Fibroblast of lung (primary cell): Measurements from ENCODE around the gene PKP1. TPM values are rescaled to one million over a fixed set of nuclear protein-coding genes. Genes with fewer than 3 reads are reported as not detected.

Experiments
- DNase-seq, 2 donors: peaks; one replicate each; pipeline versions ENCODE4 v3.0.0 to v3.0.0-alpha.2; 2010; ENCODE audit warnings: low read depth in 2 of 2
- H2AFZ ChIP-seq: 2 replicates; pipeline ENCODE4 v1.5.1; 2012; ENCODE audit warnings: low read length, control low read depth, inconsistent platforms
- H3K27ac ChIP-seq: 2 replicates; pipeline ENCODE4 v1.5.1; 2011; ENCODE audit warnings: low read length, control low read depth; ENCODE audit not compliant: insufficient read depth
- H3K27me3 ChIP-seq: 2 replicates; pipeline ENCODE4 v1.5.1; 2011; ENCODE audit warnings: mild to moderate bottlenecking, low read length; ENCODE audit not compliant: control insufficient read depth, insufficient read depth
- H3K36me3 ChIP-seq: 2 replicates; pipeline ENCODE4 v1.5.1; 2011; ENCODE audit warnings: low read length; ENCODE audit not compliant: control insufficient read depth, insufficient read depth
- H3K4me1 ChIP-seq: 2 replicates; pipeline ENCODE4 v1.5.1; 2011; ENCODE audit warnings: low read length; ENCODE audit not compliant: control insufficient read depth, insufficient read depth; ENCODE audit errors: extremely low read depth
- H3K4me2 ChIP-seq: 2 replicates; pipeline ENCODE4 v1.5.1; 2011; ENCODE audit warnings: low read length, control low read depth; ENCODE audit not compliant: insufficient read depth; ENCODE audit errors: extremely low read depth
- H3K4me3 ChIP-seq, 4 experiments: fragments of 200-600 bp in 1 of 4; sonication (generic) in 1 of 4; replicated peaks in 1 of 4; 2 replicates each; pipeline ENCODE4 v1.5.1; 2011 to 2016; ENCODE audit warnings: low read length in 4 of 4, low read depth in 3 of 4, mild to moderate bottlenecking in 3 of 4, control low read depth in 2 of 4, inconsistent platforms in 1 of 4, mixed read lengths in 1 of 4; ENCODE audit not compliant: insufficient read depth in 1 of 4; ENCODE audit errors: control extremely low read depth in 1 of 4
- H3K79me2 ChIP-seq: 2 replicates; pipeline ENCODE4 v1.5.1; 2012; ENCODE audit warnings: mild to moderate bottlenecking, low read length, inconsistent platforms; ENCODE audit not compliant: control insufficient read depth, insufficient read depth
- H3K9ac ChIP-seq: 2 replicates; pipeline ENCODE4 v1.5.1; 2011; ENCODE audit warnings: mild to moderate bottlenecking, low read length, control low read depth; ENCODE audit not compliant: insufficient read depth
- H3K9me3 ChIP-seq: 2 replicates; pipeline ENCODE4 v1.5.1; 2012; ENCODE audit warnings: low read depth, low read length; ENCODE audit not compliant: control insufficient read depth, insufficient read depth
- H4K20me1 ChIP-seq: 2 replicates; pipeline ENCODE4 v1.5.1; 2011; ENCODE audit warnings: low read length; ENCODE audit not compliant: control insufficient read depth, insufficient read depth; ENCODE audit errors: extremely low read depth
- EZH2 ChIP-seq: IDR thresholded peaks from 2 replicates; pipeline ENCODE4 v1.5.1; 2012; ENCODE audit warnings: low read length, control low read depth, mild to moderate bottlenecking; ENCODE audit errors: missing control alignments
- polyA plus RNA-seq, 2 donors: library from polyadenylated mRNA; depleted of rRNA in 1 of 2; stranded (reverse) in 1 of 2; unstranded in 1 of 2; fragments of >200 nt; gene quantifications; 2 replicates each; pipeline ENCODE4 v1.2.1, GENCODE V29; 2011 to 2012; ENCODE audit warnings: missing spikeins in 1 of 2
- total RNA-seq: library from RNA; depleted of rRNA; stranded (reverse); fragments of >200 nt; gene quantifications from 2 replicates; pipeline ENCODE4 v1.2.1, GENCODE V29; 2014
- TF ChIP-seq, protein P1 (sequence below), 2 donors: IDR thresholded peaks in 1 of 2; conservative IDR thresholded peaks in 1 of 2; 1 replicate in 1 of 2; 2 replicates in 1 of 2; pipeline ENCODE4 v1.5.1; 2011 to 2012; ENCODE audit warnings: low read length in 2 of 2, control low read depth in 1 of 2, inconsistent platforms in 1 of 2, low read depth in 1 of 2, mild to moderate bottlenecking in 1 of 2

PKP1 gene
- total and polyA plus RNA-seq, 2 donors (not counting 1 experiment from before 2014, with no cell fraction given): under 0.01 to 0.08 TPM

DNA sequence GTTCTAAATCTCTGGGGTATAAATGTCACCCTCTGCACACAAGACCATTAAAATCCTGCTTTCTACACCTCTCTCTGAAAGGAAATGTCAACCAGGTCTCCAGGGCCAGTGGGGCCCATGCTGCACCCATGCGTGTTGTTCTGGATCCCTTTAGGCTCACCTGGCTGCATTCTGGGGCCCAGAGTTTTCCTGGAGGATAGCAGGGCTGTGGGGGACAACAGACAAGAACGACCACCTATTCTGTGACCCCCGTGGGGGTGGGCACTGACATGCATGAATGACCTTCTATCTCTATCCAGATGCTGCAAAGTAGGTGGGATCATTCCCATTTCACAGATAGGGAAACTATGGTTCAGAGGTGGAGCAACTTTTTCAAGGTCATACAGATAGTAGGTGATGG lies 52.6 kb downstream of the PKP1 start:
- Histone ChIP-seq H3K27me3 (peaks cover 7% of the 10 kb centered on the region), H3K4me1 (no peaks in the 10 kb centered on the region), H3K9ac (no peak overlapping the region), H3K4me2 (no peak overlapping the region), H3K9me3 (no peaks in the 10 kb centered on the region), H3K4me3 (no peak overlapping the region), H4K20me1 (no peaks in the 10 kb centered on the region), H2AFZ (no peak overlapping the region), H3K36me3 (no peaks in the 10 kb centered on the region), H3K79me2 (no peaks in the 10 kb centered on the region), H3K27ac (no peak overlapping the region)
- no peak for TF ChIP-seq EZH2
- TF ChIP-seq, protein P1, sequence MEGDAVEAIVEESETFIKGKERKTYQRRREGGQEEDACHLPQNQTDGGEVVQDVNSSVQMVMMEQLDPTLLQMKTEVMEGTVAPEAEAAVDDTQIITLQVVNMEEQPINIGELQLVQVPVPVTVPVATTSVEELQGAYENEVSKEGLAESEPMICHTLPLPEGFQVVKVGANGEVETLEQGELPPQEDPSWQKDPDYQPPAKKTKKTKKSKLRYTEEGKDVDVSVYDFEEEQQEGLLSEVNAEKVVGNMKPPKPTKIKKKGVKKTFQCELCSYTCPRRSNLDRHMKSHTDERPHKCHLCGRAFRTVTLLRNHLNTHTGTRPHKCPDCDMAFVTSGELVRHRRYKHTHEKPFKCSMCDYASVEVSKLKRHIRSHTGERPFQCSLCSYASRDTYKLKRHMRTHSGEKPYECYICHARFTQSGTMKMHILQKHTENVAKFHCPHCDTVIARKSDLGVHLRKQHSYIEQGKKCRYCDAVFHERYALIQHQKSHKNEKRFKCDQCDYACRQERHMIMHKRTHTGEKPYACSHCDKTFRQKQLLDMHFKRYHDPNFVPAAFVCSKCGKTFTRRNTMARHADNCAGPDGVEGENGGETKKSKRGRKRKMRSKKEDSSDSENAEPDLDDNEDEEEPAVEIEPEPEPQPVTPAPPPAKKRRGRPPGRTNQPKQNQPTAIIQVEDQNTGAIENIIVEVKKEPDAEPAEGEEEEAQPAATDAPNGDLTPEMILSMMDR (conservative IDR thresholded peaks at IDR 0.05 in 1 of 2, IDR thresholded peaks at IDR 0.05 in 1 of 2; ENCODE audit: low read depth in 1 of 2, low read length in 2 of 2): no peak
- no peak for DNase-seq

DNA sequence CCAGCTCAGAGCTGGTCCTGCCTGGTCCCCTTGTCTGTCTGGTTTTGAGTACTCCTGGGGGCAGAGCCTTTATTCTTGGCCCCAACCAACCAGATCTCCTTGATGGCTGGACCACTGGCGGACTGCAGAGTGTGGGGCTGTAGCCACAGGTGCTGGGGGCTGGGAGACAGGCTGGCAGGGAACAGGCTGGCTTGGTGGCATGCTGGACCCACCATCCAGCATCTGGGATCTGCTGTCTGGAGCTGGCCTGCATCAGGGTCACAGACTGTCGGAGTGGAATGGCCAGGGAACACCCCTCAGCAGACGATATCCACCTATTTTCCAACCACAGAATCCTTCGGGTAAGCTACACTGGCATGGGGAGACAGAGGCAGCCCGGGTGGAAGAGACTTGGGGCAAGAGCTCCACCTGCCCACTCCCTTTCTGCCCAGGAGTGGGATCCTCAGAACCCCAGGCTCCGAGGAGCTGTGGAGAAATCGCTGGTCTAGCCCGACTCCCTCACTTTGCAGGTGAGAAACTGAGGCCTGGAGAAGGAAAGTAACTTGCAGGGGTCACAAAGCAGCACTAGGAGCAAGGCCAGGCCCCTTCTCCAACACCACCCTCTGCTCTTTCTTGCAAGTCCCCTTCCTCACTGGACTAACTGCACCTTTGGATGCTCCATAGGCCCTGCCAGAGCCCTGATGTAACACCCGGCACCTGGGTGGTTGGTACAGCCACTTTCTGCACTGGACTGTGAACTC lies 53.6 kb downstream of the PKP1 start:
- Histone ChIP-seq H3K4me1 (no peaks in the 10 kb centered on the region), H4K20me1 (no peaks in the 10 kb centered on the region), H3K27ac (no peak overlapping the region), H3K36me3 (no peaks in the 10 kb centered on the region), H3K27me3 (peaks cover 7% of the 10 kb centered on the region), H3K9ac (no peak overlapping the region), H3K4me2 (no peak overlapping the region), H3K79me2 (no peaks in the 10 kb centered on the region), H3K4me3 (no peak overlapping the region), H2AFZ (no peak overlapping the region), H3K9me3 (no peaks in the 10 kb centered on the region)
- no peak for DNase-seq
- TF ChIP-seq, protein P1 (conservative IDR thresholded peaks at IDR 0.05 in 1 of 2, IDR thresholded peaks at IDR 0.05 in 1 of 2; ENCODE audit: low read depth in 1 of 2, low read length in 2 of 2): no peak
- TF ChIP-seq EZH2: no peak

DNA sequence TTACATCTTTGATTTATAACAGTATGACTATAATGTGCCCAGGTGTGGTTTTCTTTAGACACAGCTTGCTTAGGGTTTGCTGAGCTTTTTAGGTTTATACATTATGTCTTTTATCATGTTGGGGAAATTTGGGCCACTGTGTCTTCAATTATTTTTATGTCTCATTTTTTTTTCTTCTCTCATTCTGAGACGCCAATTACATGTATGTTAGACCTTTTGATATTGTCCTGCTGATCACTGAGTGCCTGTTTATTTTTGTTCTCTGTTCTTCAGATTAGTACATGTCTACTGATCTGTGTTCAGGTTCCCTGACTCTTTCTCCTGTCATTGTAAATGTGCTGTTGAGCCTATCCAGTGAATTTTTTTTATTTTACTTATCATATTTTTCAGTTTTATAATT lies 58.1 kb downstream of the PKP1 start:
- H3K27me3 ChIP-seq: peaks cover 5% of the 10 kb centered on the region
- TF ChIP-seq, protein P1 (conservative IDR thresholded peaks at IDR 0.05 in 1 of 2, IDR thresholded peaks at IDR 0.05 in 1 of 2; ENCODE audit: low read depth in 1 of 2, low read length in 2 of 2): no peak
- no peak for TF ChIP-seq EZH2
- DNase-seq: no peak
- no peaks in the 10 kb centered on the region for H4K20me1 ChIP-seq
- no peak overlapping the region for H3K4me2 ChIP-seq
- H3K9me3 ChIP-seq: no peaks in the 10 kb centered on the region
- H3K4me3 ChIP-seq: no peak overlapping the region
- no peaks in the 10 kb centered on the region for H3K4me1 ChIP-seq
- no peak overlapping the region for H3K27ac ChIP-seq
- H3K36me3 ChIP-seq: no peaks in the 10 kb centered on the region
- no peak overlapping the region for H2AFZ ChIP-seq
- H3K9ac ChIP-seq: no peak overlapping the region
- no peaks in the 10 kb centered on the region for H3K79me2 ChIP-seq
